Neural progenitor cell (in vitro differentiated cells): ENCODE measurements around the gene IDS.
"Not testable (repeated sequence)": the region's sequence is repeated elsewhere in the genome, so short reads cannot be mapped to it uniquely, and the experiment has no call there.

Experiments
- CTCF ChIP-seq: fragments of 200-600 bp; sonication (generic); IDR thresholded peaks from 2 replicates; pipeline ENCODE4 v1.5.1; 2017; ENCODE audit warnings: antibody characterized with exemption, mild to moderate bottlenecking
- EZH2 ChIP-seq: fragments of 200-600 bp; sonication (generic); IDR thresholded peaks from 2 replicates; pipeline ENCODE4 v1.6.1; 2017; ENCODE audit warnings: antibody characterized with exemption, mild to moderate bottlenecking, moderate library complexity
- EZH2phosphoT487 ChIP-seq: fragments of 200-600 bp; sonication (generic); IDR thresholded peaks from 2 replicates; pipeline ENCODE4 v1.6.1; 2017; ENCODE audit warnings: antibody characterized with exemption

GRCh38 chrX:149534926-149535602 is 30.0 kb upstream of the IDS start:
- not testable (repeated sequence) for TF ChIP-seq EZH2, CTCF, EZH2phosphoT487
